B cell (primary cell): Measurements from ENCODE around the gene MED15. TPM values are rescaled to one million over a fixed set of nuclear protein-coding genes. Genes with fewer than 3 reads are reported as not detected.

Experiments used
- ATAC-seq: fragments of 200-7000 bp; cut with Tn5 transposase; one replicate; pipeline ENCODE4 v1.10.0; 2021; ENCODE audit warnings: low read depth, mild to moderate bottlenecking, moderate number of reproducible peaks, moderate library complexity
- CTCF ChIA-PET: fragments of 350-600 bp; sonication (Branson Sonifier 250); formaldehyde crosslinking; loops from one replicate; lab custom pipeline; 2021; ENCODE audit warnings: antibody characterized with exemption, inconsistent platforms; lab: Charles Lee
- POLR2A ChIA-PET: fragments of 350-600 bp; sonication (Branson Sonifier 250); formaldehyde crosslinking; loops from one replicate; lab custom pipeline; 2021; ENCODE audit warnings: antibody characterized with exemption; lab: Charles Lee
- DNase-seq: peaks from one replicate; pipeline ENCODE4 v3.0.0; 2013
- H2AFZ ChIP-seq: 2 replicates; pipeline ENCODE4 v1.6.1; 2012; ENCODE audit warnings: mild to moderate bottlenecking, low read depth, low read length; ENCODE audit not compliant: insufficient read depth, poor library complexity, severe bottlenecking
- H3K27ac ChIP-seq, 2 donors: 1 replicate in 1 of 2; 2 replicates in 1 of 2; pipeline ENCODE4 v1.5.1; 2012 to 2013; ENCODE audit warnings: low read length in 2 of 2, mild to moderate bottlenecking in 2 of 2, moderate library complexity in 1 of 2
- H3K27me3 ChIP-seq, 4 experiments: fragments of 200-600 bp in 1 of 4; sonication (generic) in 1 of 4; replicated peaks in 1 of 4; 1 replicate in 2 of 4; 2 replicates in 2 of 4; pipeline versions ENCODE4 v1.6.1 to v1.7.0; 2013 to 2016; ENCODE audit warnings: low read length in 3 of 4, mild to moderate bottlenecking in 2 of 4, mixed read lengths in 1 of 4, moderate library complexity in 1 of 4; ENCODE audit not compliant: insufficient read depth in 4 of 4, control insufficient read depth in 3 of 4; ENCODE audit errors: control extremely low read depth in 1 of 4
- H3K36me3 ChIP-seq, 2 experiments: replicated peaks in 1 of 2; 1 replicate in 1 of 2; 2 replicates in 1 of 2; pipeline versions ENCODE4 v1.6.1 to v1.7.1; 2013; ENCODE audit warnings: low read length in 1 of 2; ENCODE audit not compliant: insufficient read depth in 2 of 2, control insufficient read depth in 1 of 2; ENCODE audit errors: control extremely low read depth in 1 of 2, extremely low read depth in 1 of 2
- H3K4me1 ChIP-seq, 2 donors: fragments of 200-600 bp in 1 of 2; sonication (generic) in 1 of 2; 1 replicate in 1 of 2; 2 replicates in 1 of 2; pipeline versions ENCODE4 v1.5.1 to v1.6.1; 2013 to 2017; ENCODE audit warnings: low read length in 2 of 2; ENCODE audit not compliant: control insufficient read depth in 2 of 2, insufficient read depth in 2 of 2
- H3K4me2 ChIP-seq: replicated peaks from 2 replicates; pipeline ENCODE3; 2012; ENCODE audit warnings: mild to moderate bottlenecking, low read depth, low read length; ENCODE audit not compliant: poor library complexity, severe bottlenecking
- H3K4me3 ChIP-seq, 5 experiments: fragments of 200-600 bp in 1 of 5; sonication (generic) in 1 of 5; 1 replicate in 3 of 5; 2 replicates in 2 of 5; pipeline versions ENCODE4 v1.5.1 to v1.7.0; 2011 to 2016; ENCODE audit warnings: low read length in 4 of 5, mild to moderate bottlenecking in 4 of 5, low read depth in 2 of 5, control low read depth in 1 of 5, moderate library complexity in 1 of 5; ENCODE audit not compliant: insufficient read depth in 1 of 5; ENCODE audit errors: control extremely low read depth in 1 of 5, extremely low read depth in 1 of 5
- H3K79me2 ChIP-seq: fragments of 200-600 bp; sonication (generic); one replicate; pipeline ENCODE4 v1.6.0; 2016; ENCODE audit warnings: low read length; ENCODE audit not compliant: control insufficient read depth, insufficient read depth
- H3K9ac ChIP-seq: fragments of 200-600 bp; sonication (generic); 2 replicates; pipeline ENCODE4 v1.6.1; 2017; ENCODE audit warnings: mild to moderate bottlenecking, low read length, moderate library complexity
- H3K9me3 ChIP-seq, 3 donors: one replicate each; pipeline versions ENCODE4 v1.6.1 to v1.7.1; 2013; ENCODE audit warnings: low read length in 2 of 3; ENCODE audit not compliant: control insufficient read depth in 2 of 3, insufficient read depth in 1 of 3; ENCODE audit errors: control extremely low read depth in 1 of 3
- H4K20me1 ChIP-seq: 2 replicates; pipeline ENCODE4 v1.6.0; 2012; ENCODE audit warnings: mild to moderate bottlenecking, low read length; ENCODE audit not compliant: insufficient read depth, control insufficient read depth, poor library complexity, severe bottlenecking
- H3K27ac Mint-ChIP-seq: one replicate; pipeline ENCODE4 v1.8.0; 2021; ENCODE audit warnings: mixed read lengths
- H3K27me3 Mint-ChIP-seq: one replicate; pipeline ENCODE4 v1.8.0; 2021; ENCODE audit warnings: mixed read lengths
- H3K4me1 Mint-ChIP-seq: one replicate; pipeline ENCODE4 v1.8.0; 2021; ENCODE audit warnings: mixed read lengths
- H3K4me3 Mint-ChIP-seq: one replicate; pipeline ENCODE4 v1.8.0; 2021; ENCODE audit warnings: mixed read lengths
- H3K9me3 Mint-ChIP-seq: one replicate; pipeline ENCODE4 v1.8.0; 2022; ENCODE audit warnings: mixed read lengths; ENCODE audit not compliant: insufficient read depth
- CTCF ChIP-seq: fragments of 200-600 bp; IDR thresholded peaks from one replicate; pipeline ENCODE4 v1.8.0; 2022; ENCODE audit warnings: antibody characterized with exemption, mild to moderate bottlenecking
- EZH2 ChIP-seq: IDR thresholded peaks from 2 replicates; pipeline ENCODE4 v1.6.1; 2012; ENCODE audit warnings: borderline replicate concordance, low read depth, mild to moderate bottlenecking, moderate library complexity, low read length; ENCODE audit not compliant: insufficient read depth, poor library complexity, severe bottlenecking
- WGBS: methylation state at CpG from one replicate; pipeline ENCODE4 v1.1.5; 2013; ENCODE audit warnings: missing lambda C conversion rate; ENCODE audit not compliant: insufficient coverage; 5-methylcytosine and 5-hydroxymethylcytosine counted together
- intact Hi-C: fragments of 100-400 bp; cut with micrococcal nuclease; formaldehyde crosslinking; loops from one replicate; pipeline ENCODE4 v1.10.0; 2022
- polyA minus RNA-seq: library from RNA; depleted of rRNA, polyadenylated mRNA; stranded (reverse); fragments of >200 nt; gene quantifications from 2 replicates; pipeline ENCODE4 v1.2.3, GENCODE V29; 2012
- polyA plus RNA-seq: library from polyadenylated mRNA; depleted of rRNA; stranded (reverse); fragments of >200 nt; gene quantifications from 2 replicates; pipeline ENCODE4 v1.2.3, GENCODE V29; 2012
- total RNA-seq, 2 donors: library from RNA; stranded (reverse); fragments of 120-200 nt in 1 of 2; gene quantifications; 1 replicate in 1 of 2; 2 replicates in 1 of 2; pipeline versions ENCODE4 v1.2.3 to v1.2.4, GENCODE V29; 2013 to 2022

The MED15 gene
- total RNA-seq = 134 and 156 TPM in 2 replicates
- 20.8 TPM for total RNA-seq (2013)
- 109 and 116 TPM in 2 replicates for polyA plus RNA-seq
- 95.9 and 157 TPM in 2 replicates for polyA minus RNA-seq

- WGBS = 2% methylated on average over 58 of the region's 58 CpGs
- H3K9ac ChIP-seq = peak within 1 kb of the TSS; percentile 97
- Mint-ChIP-seq H3K4me1 (peaks cover 51% of the 10 kb centered on the region), H3K4me3 (peak within 1 kb of the TSS; percentile 97), H3K27me3 (no peaks in the 10 kb centered on the region), H3K9me3 (no peaks in the 10 kb centered on the region), H3K27ac (peak within 1 kb of the TSS; percentile 99)
- H3K27ac ChIP-seq = peak within 1 kb of the TSS; percentile 87 to 96
- ChIA-PET POLR2A (interaction anchor here (0.8 to 1.2 kb wide), 3 partner anchors 12 to 196 kb away, joined by 3 to 7 read pairs (median 4); partner anchors contain the start of gene KLHL22), CTCF (interaction anchor here (0.7 to 2.5 kb wide), 4 partner anchors 43 to 89 kb away, joined by 3 to 7 read pairs (median 6); no protein-coding TSS in a partner anchor)
- H3K36me3 ChIP-seq = peaks cover 0 to 3% of the 10 kb centered on the region in 2 experiments
- H4K20me1 ChIP-seq = peaks cover 44% of the 10 kb centered on the region
- no peaks in the 10 kb centered on the region for H3K9me3 ChIP-seq
- TF ChIP-seq EZH2 (no peak), CTCF (no peak)
- H3K79me2 ChIP-seq = peaks cover 62% of the 10 kb centered on the region
- peak within 1 kb of the TSS; percentile 90 for H3K4me2 ChIP-seq
- peaks cover 32 to 39% of the 10 kb centered on the region in 2 donors for H3K4me1 ChIP-seq
- DNase-seq = peak; percentile 92
- intact Hi-C loops = loop anchor here (1.0 to 5.0 kb wide), 3 partner anchors 11 to 375 kb away; partner anchors contain the start of gene ZDHHC8
- no peaks in the 10 kb centered on the region for H3K27me3 ChIP-seq
- ATAC-seq = peak; percentile 85
- peak within 1 kb of the TSS; percentile 77 to 97 (median 87) for H3K4me3 ChIP-seq
- H2AFZ ChIP-seq = peak within 1 kb of the TSS; percentile 79
Observed at GRCh38 chr22:20507253-20508066, at the start of gene MED15. Gene MED15, plus strand, starts transcription at chr22:20507610. Its CDS starts 69 bp downstream, at chr22:20507679.
